Suprapubic skin (tissue), 4 donors: ENCODE results near the gene PDZD8.

Source experiments
- CTCF ChIP-seq, 2 donors: fragments of 200-600 bp in 1 of 2; fragments of 450-650 bp in 1 of 2; sonication (generic) in 1 of 2; IDR thresholded peaks; one replicate each; pipeline ENCODE4 v1.5.1; 2016 to 2019; ENCODE audit warnings: antibody characterized with exemption in 2 of 2, mild to moderate bottlenecking in 1 of 2, moderate library complexity in 1 of 2
- EP300 ChIP-seq: sonication (generic); formaldehyde crosslinking; IDR thresholded peaks from one replicate; pipeline ENCODE4 v1.6.1; 2017; ENCODE audit warnings: antibody characterized with exemption
- POLR2A ChIP-seq, 2 donors: fragments of 450-650 bp; IDR thresholded peaks; one replicate each; pipeline ENCODE4 v1.6.1; 2017; ENCODE audit warnings: antibody characterized with exemption in 2 of 2, mild to moderate bottlenecking in 2 of 2, moderate library complexity in 2 of 2
- POLR2AphosphoS5 ChIP-seq, 3 donors: sonication (generic); formaldehyde crosslinking; IDR thresholded peaks; one replicate each; pipeline ENCODE4 v1.6.1; 2017; ENCODE audit warnings: antibody characterized with exemption in 3 of 3

GRCh38 chr10:117370205-117370604, 5.0 kb downstream of the PDZD8 start:
- TF ChIP-seq POLR2AphosphoS5 (IDR thresholded peaks at IDR 0.05) (no peak), CTCF (IDR thresholded peaks at IDR 0.05) (no peak), POLR2A (IDR thresholded peaks at IDR 0.05) (no peak), EP300 (no peak)
